Erythroblast (primary cell): ENCODE results near the gene COL4A2.

Experiments used
- DNase-seq, 2 experiments: peaks; one replicate each; lab custom pipeline; 2025; lab: John Stamatoyannopoulos, UW
- GATA1 ChIP-seq: IDR thresholded peaks from 2 replicates; pipeline ENCODE4 v1.6.1; 2011; ENCODE audit warnings: low read depth, mild to moderate bottlenecking, control low read depth, low read length, moderate library complexity
- POLR2A ChIP-seq: IDR thresholded peaks from 2 replicates; pipeline ENCODE4 v1.6.1; 2011; ENCODE audit warnings: mild to moderate bottlenecking, low read length

Gene COL4A2

DNA sequence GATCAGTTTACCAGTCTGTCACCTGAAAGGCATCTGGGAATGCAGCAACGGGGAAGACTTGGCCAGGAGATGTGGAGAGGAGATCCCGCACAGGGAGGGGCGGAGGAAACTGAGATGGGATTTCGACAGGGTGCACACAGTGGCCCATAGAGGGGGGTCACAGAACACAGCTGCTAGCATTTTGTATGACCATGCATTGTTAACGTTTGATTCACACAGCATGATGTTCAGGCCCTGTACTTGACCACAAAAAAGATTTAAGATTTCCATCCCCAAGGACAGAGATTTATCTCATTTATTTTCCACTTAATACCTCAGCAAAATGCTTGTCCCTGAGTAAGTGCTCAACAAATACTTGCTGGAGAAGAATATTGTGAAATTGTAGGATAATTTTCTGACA lies 191.2 kb downstream of the COL4A2 start:
- DNase-seq = no peak
- no peak for TF ChIP-seq GATA1
- no peak for TF ChIP-seq POLR2A

GRCh38 chr13:110498765-110499164 lies 191.7 kb downstream of the COL4A2 start:
- TF ChIP-seq GATA1 (no peak), POLR2A (no peak)
- no peak for DNase-seq

GRCh38 chr13:110499621-110500281 lies 192.7 kb downstream of the COL4A2 start:
- DNase-seq = no peak
- TF ChIP-seq POLR2A (no peak), GATA1 (no peak)

DNA sequence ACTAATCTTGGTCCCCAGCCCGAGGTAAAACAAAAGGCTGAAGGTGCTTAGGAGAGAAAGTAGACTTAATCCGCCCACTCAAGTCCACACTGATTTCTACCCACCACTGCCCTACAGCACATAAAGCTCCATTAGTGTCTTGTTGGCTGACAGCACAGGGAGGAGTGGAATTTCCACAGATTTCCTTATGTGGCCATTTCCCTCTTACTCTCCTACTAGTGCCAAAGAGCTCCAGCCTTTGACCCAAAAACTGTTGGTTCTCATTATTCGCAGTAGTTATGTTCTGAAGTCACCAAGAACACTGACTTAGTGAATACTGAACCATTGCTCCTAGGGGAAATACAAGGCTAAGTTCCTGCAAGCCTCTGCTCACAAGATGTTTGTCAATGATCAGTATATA lies 193.3 kb downstream of the COL4A2 start:
- TF ChIP-seq POLR2A (no peak), GATA1 (no peak)
- DNase-seq = no peak

- TF ChIP-seq GATA1 = no peak
- no peak for TF ChIP-seq POLR2A
- DNase-seq = no peak
Measured at GRCh38 chr13:110501188-110501587, 194.1 kb downstream of the COL4A2 start.

GRCh38 chr13:110503037-110503901 lies 196.2 kb downstream of the COL4A2 start:
- no peak for DNase-seq
- no peak for TF ChIP-seq POLR2A
- no peak for TF ChIP-seq GATA1

DNA sequence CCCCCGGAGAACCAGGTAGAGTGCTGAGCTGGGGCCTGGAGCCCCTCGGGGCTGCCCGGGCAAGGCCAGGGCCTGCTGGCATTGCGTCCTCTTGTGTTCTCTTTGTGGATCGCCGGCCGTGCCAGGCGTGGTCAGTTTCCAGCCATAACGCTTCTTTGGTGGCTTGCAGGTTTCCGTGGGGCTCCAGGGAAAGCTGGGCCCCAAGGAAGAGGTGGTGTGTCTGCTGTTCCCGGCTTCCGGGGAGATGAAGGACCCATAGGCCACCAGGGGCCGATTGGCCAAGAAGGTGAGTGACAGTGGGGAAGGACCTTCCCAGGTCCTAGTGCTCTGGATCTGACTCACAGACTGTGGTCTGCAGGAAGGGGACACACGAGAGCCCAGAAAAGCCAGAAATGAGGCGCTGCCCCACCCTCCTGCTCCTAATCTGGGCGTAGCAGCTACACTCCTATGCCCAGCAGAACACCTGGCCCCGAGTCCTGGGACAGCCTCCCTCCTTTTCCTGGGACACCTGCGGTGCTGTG lies 197.0 kb downstream of the COL4A2 start:
- DNase-seq = no peak
- no peak for TF ChIP-seq GATA1
- TF ChIP-seq POLR2A = no peak

DNA sequence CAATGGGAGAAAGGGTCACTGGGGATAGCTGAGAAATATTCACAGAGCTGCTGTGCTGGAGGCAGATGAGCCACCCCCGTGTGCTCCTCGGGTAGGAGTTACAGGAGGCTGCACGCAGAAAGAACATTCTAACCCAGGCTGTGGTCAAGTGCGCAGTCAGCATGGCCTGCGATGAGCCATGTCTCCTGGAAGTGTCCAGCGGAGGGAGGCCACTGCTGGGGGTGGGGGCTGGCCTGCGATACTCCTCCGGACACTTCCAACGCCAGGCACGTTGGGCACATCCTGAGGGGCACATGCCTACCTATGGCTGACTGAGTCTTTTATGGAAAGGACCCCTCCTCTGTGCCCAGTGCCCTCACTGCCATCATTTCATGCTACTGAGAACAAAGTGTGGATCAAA lies 198.5 kb downstream of the COL4A2 start:
- no peak for DNase-seq
- TF ChIP-seq POLR2A (no peak), GATA1 (no peak)

DNA sequence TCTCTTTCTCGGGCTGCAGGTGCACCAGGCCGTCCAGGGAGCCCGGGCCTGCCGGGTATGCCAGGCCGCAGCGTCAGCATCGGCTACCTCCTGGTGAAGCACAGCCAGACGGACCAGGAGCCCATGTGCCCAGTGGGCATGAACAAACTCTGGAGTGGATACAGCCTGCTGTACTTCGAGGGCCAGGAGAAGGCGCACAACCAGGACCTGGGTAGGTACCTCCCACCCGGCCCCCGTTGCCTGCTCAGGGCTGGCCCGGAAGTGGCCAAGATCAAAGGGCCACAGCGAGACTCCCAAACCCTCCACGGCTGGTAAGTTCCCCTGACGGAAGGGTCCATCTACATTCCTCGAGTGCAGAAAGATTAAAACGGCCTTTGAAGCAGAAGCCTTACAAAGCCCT lies 199.3 kb downstream of the COL4A2 start:
- DNase-seq = no peak
- TF ChIP-seq GATA1 (no peak), POLR2A (no peak)

GRCh38 chr13:110506859-110507566 lies 199.9 kb downstream of the COL4A2 start:
- peak; percentile 54 to 80 for DNase-seq
- TF ChIP-seq GATA1 (no peak), POLR2A (no peak)

DNA sequence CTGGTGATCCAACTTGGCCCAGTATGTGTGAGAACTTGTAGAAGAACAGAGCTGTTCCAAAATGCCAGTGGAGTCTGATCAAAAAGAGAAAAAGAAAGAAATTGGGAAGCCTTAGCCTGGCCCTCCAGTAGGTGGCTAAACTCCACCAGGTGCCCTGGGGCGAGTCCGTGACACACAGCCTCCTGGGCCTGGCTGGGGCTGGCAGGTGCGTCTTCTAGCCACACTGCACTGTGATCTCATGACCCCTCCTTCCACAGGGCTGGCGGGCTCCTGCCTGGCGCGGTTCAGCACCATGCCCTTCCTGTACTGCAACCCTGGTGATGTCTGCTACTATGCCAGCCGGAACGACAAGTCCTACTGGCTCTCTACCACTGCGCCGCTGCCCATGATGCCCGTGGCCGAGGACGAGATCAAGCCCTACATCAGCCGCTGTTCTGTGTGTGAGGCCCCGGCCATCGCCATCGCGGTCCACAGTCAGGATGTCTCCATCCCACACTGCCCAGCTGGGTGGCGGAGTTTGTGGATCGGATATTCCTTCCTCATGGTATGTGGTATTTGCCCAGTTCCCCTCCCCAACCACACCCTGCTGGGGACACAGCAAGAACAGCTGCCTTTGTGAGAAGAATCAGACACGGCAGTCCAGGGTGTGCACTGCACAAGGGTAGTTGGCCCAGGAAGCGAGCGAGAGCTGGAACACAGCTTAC lies 200.7 kb downstream of the COL4A2 start:
- no peak for DNase-seq
- no peak for TF ChIP-seq GATA1
- no peak for TF ChIP-seq POLR2A

GRCh38 chr13:110509478-110509926 lies 202.4 kb downstream of the COL4A2 start:
- TF ChIP-seq POLR2A = no peak
- no peak for TF ChIP-seq GATA1
- peak; percentile 16 to 54 for DNase-seq

DNA sequence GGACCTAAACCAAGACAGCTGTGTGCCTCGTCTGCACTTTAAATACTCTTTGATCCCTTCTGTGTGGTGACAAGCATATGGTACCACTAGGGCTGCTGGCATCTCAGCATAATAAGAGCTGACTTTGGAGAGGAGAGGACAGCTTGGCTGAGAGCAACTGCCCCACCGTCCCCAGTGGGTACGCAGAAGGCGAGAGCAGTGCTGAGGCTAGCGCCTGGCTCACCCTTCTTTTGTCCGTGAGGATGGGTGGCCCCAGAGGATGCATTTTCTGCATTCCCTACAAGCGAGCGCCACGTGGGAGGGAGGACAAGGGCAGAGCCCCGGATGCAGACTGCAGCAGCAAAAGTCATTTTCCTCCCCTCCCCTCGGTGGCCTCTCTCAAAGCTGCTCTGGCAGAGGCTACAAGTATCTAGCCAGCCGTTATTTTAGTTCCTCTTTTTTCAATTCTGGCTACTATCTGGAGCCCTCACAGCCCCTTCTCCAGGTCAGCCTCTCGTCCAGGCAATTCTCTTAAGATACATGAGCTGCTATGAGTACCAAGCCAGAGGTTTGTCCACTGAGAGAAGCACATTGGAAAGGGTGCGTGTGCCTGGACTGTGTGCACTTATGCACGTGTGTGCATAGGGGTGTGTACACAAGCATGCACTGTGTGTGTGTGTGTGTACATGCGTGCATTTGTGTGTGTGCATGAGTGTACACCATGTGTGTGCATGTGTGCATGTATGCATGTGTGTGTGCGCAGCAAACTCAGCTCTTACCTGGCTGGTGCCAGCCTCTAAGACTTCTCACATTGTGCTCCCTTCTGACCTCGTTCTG lies 203.1 kb downstream of the COL4A2 start:
- no peak for TF ChIP-seq GATA1
- TF ChIP-seq POLR2A = no peak
- DNase-seq = peak; percentile 5 to 18
